Measurements from ENCODE around the gene IFNB1.

The IFNB1 gene

DNA sequence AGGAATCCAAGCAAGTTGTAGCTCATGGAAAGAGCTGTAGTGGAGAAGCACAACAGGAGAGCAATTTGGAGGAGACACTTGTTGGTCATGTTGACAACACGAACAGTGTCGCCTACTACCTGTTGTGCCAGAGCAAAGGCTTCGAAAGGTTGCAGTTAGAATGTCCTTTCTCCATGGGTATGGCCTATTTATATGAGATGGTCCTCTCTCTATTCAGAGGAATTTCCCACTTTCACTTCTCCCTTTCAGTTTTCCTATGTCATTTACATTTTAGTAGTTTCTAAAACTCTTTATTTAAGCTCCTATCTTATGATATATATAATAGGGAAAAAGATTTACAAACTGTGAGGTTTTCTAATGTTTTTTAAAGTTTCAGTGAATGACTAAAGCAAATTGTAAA is at the start of gene IFNB1:
Gene IFNB1, minus strand, starts transcription at position 162 of the 400 bp plus-strand sequence. Its CDS starts 73 bp downstream, at position 89.
- no peak for DNase-seq

- DNase-seq = no peak
Observed at GRCh38 chr9:21121595-21122251, 44.0 kb upstream of the IFNB1 start.

- no peak for DNase-seq
Observed at GRCh38 chr9:21121079-21121478, 43.3 kb upstream of the IFNB1 start.

DNA sequence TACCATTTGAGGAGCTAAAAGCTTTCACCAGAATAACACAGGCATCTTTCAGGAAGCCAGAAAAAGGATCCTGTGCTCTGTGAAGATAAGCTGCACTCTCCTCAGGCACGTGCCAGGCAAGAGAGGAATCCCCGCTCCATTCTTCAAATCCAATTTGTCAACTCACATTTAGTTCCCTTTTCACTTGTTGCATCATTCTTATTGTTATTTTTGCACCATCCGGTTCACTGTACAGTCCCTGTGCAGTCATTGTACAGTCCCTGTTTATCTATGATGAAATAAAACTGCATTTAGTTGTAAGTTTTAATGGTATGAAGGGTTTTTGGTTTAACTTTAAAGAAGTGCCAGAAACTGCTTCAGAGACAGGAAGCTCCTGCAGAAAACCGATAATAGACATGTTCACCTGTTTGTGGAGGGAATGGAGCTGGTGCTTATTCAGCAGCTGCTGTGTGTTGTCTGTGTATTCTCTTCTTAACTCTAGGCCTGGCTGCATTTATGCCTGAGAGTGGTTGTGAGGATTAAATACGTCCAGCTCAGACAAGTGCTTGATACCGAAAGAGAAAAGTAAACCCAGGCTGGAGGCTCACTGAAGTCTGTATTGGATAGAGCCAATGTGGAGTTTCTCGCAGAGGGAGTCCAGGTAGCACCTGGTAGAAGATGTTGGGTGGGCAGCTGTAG is 41.5 kb upstream of the IFNB1 start:
- no peak for DNase-seq

DNA sequence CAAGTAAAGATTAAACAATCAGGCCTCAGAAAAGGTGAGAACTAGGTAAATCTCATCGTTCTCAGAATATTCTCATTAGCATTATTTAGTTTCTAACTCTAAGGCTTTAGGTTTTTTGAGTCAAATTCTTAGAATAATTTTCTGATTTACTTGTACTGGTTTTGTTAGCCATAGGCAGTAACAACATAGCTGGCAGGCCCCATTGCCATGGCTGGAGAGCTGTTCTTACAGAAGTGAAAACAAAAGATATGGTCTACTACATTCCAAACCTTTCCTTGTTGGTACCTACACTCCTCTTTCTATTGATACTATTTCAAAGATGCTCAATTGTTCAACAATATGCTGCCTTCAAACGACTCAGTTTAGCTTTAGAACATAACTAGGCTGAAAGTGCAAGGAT is 36.6 kb upstream of the IFNB1 start:
- no peak for DNase-seq

DNA sequence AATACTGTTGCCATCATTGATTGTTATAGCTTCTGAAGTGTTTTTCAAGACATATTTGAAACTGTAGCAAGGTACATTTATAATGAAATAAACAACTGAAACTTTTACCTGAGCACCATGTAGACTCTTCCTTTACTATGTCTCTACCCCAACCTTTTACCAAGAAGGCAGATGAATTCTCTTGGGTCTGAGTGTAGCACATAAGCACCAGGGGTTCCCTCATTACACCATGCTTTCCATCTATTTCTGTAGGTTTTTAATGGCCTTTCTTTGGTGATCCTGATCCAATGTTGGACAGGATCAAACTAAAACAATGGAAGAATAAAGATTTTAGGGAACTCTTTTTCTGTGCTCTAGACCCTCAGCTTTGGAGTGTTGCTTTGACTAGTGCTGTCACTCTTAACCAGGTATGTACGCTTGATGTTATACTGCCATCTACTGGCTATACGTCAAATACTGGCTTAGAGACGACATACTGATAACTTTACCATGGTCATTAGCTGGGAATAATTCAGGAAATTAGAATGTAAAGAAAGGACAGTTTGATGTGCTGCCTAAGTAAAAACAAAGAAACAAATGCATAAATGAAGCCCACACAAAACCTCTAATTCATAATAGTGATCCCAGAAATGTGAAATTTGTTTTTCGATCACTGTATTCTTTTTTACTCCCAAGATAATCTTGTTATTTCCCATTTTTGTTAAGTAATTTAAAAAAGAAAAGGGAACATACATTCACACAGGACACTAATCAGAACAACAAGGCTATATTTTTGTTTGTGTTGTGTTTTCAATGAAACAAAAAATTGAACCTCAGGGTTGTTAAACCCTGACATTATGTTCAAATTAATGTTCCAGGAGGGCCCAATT is 33.2 kb upstream of the IFNB1 start:
- DNase-seq = peak; percentile 1

DNA sequence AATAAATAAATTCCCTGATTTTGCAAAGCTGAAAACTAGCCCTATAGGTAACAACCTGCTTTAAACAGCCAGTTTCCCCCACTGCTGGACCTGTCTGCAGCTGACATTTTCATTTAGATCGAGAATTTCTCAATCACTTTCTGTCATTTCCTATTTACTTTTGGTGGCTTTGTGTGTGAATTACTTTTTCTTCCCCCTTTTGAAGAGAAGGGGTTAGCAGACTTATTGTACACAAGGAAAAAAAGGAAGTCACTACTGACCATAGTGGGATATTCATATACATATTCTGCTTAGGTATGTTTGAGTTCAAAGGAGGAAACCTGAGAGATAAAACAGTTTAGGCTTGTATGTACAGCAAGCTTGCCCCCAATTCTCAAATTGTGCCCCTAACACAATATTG is 27.0 kb upstream of the IFNB1 start:
- DNase-seq = no peak

GRCh38 chr9:21102305-21102704 is 24.6 kb upstream of the IFNB1 start:
- no peak for DNase-seq

DNA sequence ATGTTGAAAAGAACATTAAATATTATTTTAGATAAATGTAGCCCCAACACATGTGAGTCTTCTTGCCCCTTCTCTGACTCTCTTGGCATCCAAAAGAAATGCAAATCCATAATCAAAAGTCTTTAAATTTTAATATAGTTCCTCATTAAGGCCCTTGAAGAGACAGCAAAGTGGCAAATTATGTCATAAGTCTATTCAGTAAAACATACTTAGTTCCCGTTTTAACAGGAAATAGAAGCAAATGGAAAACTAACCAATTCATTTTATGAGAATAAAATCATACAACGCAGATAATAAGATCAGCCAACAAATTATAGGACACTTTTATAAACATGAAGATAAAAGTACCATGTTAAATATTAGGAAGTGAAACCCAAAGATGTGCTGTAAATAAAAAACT is 20.1 kb upstream of the IFNB1 start:
- no peak for DNase-seq

DNA sequence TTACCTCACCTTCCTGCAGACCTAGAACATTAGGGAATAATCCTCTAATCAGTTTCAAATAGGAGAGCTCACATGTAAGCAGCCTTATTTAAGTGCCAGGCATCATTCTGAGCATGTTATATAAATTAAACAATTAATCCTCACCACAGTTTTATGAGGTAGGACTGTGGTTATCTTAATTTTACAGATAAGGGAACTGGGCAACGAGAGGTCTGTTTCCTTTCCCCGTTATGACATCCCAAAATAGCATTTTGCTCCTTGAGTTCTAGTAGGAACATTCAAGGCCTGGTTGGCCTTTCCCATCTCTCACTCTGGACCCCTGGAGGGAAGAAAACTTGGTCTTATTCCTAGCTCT is 19.1 kb upstream of the IFNB1 start:
- no peak for DNase-seq

DNA sequence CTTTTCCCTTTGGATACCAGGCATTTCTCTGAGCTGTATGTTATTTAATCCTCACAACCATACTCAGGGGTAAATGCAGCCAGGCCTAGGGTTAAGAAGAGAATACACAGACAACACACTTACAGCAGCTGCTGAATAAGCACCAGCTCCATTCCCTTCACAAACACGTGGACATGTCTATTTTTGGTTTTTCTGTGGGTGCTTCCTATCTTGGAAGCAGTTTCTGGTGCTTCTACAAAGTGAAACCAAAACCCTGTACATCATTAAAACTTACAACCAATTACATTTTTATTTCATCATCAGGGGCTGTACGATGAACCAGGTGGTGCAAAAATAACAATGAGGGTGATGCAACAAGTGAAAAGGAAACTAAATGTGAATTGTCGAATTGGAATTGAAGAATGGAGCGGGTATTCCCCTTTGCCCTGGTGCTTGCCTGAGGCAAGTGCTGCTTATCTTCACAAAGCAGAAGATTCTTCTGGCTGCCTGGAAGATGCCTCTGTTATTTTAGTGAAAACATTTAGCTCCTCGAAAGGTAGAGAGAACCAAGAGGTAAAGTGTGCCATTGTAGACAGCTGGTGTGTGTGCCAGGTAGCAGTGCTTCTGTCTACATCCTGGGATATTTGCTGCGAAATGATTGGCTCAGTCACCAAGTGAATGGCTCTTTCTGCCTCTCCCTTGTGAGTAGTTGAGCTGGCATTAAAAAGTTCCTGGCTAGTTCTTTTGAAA is 18.6 kb upstream of the IFNB1 start:
- no peak for DNase-seq

DNA sequence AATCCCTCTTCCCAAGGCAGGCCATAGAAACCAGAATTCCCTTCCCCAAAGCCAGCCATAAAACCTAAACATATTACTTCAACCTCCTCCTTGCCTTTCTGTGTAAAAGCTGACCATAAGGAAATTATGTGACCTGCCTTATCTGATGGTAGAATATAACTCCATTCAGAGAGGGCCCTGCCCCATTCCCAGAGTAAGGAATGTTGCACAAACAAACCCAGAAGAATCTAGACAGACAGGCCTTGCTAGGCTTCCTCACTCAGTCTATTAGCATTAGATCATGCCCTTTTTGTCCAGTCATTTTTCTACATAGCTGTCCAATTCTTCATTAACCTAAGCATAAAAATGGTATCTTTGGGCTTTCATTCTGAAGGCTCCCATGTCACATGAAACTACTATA is 17.8 kb upstream of the IFNB1 start:
- DNase-seq = no peak

DNA sequence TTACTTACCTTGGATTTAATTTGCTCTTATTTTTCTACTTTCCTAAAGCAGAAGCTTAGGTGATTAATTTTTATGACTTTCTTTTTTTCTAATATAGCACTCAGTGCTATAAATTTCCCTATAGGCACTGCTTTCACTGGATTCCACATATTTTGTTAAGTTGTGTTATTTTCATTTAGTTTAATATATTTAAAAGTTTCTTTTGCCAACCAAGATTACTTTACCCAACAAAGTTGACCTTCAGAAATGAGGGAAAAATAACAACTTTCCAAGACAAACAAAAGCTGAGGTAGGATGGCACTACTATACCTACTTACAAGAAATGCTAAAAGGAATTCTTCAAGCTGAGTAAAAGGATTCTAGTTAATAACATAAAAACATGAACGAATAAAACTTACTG is 8.8 kb upstream of the IFNB1 start:
- no peak for DNase-seq

DNA sequence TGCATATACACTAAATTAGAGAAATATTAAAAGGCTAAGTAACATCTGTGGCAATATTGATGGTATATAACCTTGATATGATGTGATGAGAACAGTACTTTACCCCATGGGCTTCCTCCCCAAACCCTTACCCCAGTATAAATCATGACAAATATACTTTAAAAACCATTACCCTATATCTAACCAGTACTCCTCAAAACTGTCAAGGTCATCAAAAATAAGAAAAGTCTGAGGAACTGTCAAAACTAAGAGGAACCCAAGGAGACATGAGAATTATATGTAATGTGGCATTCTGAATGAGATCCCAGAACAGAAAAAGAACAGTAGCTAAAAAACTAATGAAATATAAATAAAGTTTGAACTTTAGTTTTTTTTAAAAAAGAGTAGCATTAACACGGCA is 7.3 kb upstream of the IFNB1 start:
- DNase-seq = no peak

- DNase-seq = no peak
Observed at GRCh38 chr9:21084242-21084850, 6.6 kb upstream of the IFNB1 start.

- DNase-seq = no peak
Observed at GRCh38 chr9:21082671-21083070, 4.9 kb upstream of the IFNB1 start.

GRCh38 chr9:21081999-21082398 is 4.3 kb upstream of the IFNB1 start:
- no peak for DNase-seq

DNA sequence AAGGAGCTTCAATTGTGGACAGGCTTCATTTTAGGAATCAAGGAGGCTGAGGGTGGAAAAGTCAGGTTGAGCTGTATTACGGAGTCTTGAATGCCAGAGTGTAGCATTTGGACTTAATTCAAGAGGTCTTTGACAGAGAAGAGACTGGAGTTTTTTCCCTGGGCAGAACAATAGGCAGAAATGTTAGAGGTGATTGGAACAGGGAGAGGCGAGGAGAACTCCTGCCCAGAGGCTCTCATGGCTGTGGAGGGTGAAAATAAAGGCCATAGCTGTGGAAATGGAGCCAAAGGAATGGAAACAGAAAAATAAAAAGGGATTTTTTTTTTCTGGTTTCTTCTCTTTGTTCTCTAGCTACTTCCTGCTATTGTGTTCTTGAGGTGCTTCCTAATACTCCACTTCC is 3.7 kb upstream of the IFNB1 start:
- no peak for DNase-seq

- DNase-seq = no peak
Observed at GRCh38 chr9:21080793-21081192, 3.1 kb upstream of the IFNB1 start.

GRCh38 chr9:21078702-21079101 is 960 bp upstream of the IFNB1 start:
- no peak for DNase-seq

- DNase-seq = no peak
Observed at GRCh38 chr9:21075484-21075883, 2.3 kb downstream of the IFNB1 start.

DNA sequence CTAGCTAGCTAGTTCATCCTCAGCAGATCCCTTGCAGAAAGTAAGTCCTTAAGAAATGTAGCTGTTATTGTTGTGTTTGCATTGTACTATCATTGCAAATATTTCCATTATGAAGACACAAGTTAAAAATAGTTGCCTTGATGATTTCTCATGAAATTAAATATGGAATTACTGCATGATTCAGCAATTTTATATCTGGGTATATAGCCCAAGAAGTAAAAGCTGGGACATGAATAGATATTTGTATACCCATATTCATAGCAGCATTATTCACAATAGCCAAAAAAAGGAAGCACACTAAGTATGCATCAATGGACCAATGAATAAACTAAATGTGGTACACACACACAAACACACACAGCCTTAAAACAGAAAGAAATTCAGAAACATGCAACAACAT is 6.8 kb downstream of the IFNB1 start:
- DNase-seq = no peak

DNA sequence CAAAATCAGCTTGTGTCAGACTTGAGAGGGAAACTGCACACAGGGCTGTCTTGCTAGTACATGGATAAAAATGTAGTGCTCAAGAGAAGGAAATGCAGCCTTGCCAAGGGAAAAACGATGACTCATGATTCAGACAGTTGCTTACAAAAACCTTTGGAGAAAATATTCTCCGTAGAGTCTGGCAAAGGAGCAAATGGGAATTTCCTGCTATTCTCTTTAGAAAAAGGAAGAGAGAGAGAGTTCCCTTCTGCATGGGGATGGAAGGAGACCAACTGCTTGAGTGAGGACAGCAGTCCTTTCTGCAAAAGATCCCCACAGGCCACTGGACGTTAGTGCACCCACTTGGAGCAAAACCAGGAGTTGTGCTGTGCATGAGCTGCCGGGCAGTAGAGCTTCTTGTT is 7.6 kb downstream of the IFNB1 start:
- DNase-seq = no peak

Data from SHP77 treated with DMSO at 0.1 percent for 48 hours (cell line).